MCF 10A (cell line): ENCODE data around the gene CCDC93. TPM values are rescaled to one million over a fixed set of nuclear protein-coding genes. Genes with fewer than 3 reads are reported as not detected.

Experiments used
- BruUV-seq: library from RNA; stranded (reverse); fragments of 400-500 nt; replicated peaks from 2 replicates; lab custom pipeline; 2021; lab: Mats Ljungman, UMichigan
- CTCF ChIA-PET: fragments of 300-600 bp; sonication (Branson Sonifier 250); formaldehyde crosslinking; extraction: SDS; loops from one replicate; lab custom pipeline; 2021; ENCODE audit warnings: antibody characterized with exemption, inconsistent platforms; lab: Yijun Ruan, JAX
- POLR2A ChIA-PET: fragments of 300-600, 350-650 bp; sonication (Branson Sonifier 250); formaldehyde crosslinking; extraction: SDS; loops from one replicate; lab custom pipeline; 2020; ENCODE audit warnings: antibody characterized with exemption, inconsistent platforms; lab: Yijun Ruan, JAX
- DNase-seq: peaks from one replicate; pipeline ENCODE4 v3.0.0-alpha.2; 2018; ENCODE audit not compliant: unreplicated experiment
- H3K27ac Mint-ChIP-seq: one replicate; pipeline ENCODE4 v1.8.0; 2022; ENCODE audit warnings: mild to moderate bottlenecking, low read depth, mixed read lengths; ENCODE audit not compliant: unreplicated experiment
- H3K27me3 Mint-ChIP-seq: one replicate; pipeline ENCODE4 v1.8.0; 2022; ENCODE audit warnings: mixed read lengths; ENCODE audit not compliant: insufficient read depth, unreplicated experiment
- H3K36me3 Mint-ChIP-seq: one replicate; pipeline ENCODE4 v1.8.0; 2022; ENCODE audit warnings: mild to moderate bottlenecking, moderate library complexity, mixed read lengths; ENCODE audit not compliant: insufficient read depth, unreplicated experiment
- H3K4me1 Mint-ChIP-seq: one replicate; pipeline ENCODE4 v1.8.0; 2022; ENCODE audit warnings: mixed read lengths; ENCODE audit not compliant: insufficient read depth, unreplicated experiment
- H3K4me3 Mint-ChIP-seq: one replicate; pipeline ENCODE4 v1.8.0; 2022; ENCODE audit warnings: mild to moderate bottlenecking, moderate library complexity, mixed read lengths; ENCODE audit not compliant: unreplicated experiment
- H3K9me3 Mint-ChIP-seq: one replicate; pipeline ENCODE4 v1.8.0; 2022; ENCODE audit warnings: mixed read lengths; ENCODE audit not compliant: unreplicated experiment
- CTCF ChIP-seq: fragments of 200-600 bp; IDR thresholded peaks from one replicate; pipeline ENCODE4 v1.8.0; 2022; ENCODE audit warnings: antibody characterized with exemption, mild to moderate bottlenecking; ENCODE audit not compliant: unreplicated experiment
- intact Hi-C: fragments of 100-400 bp; cut with micrococcal nuclease; formaldehyde crosslinking; loops from 2 replicates; pipeline ENCODE4 v1.14.1; 2022
- total RNA-seq: library from RNA; stranded (reverse); gene quantifications from 2 replicates; pipeline ENCODE4 v1.2.3, GENCODE V29; 2022

The CCDC93 gene
- total RNA-seq, 1 experiment from 2014 or later, result 37.8 TPM

- Mint-ChIP-seq H3K9me3 (peaks cover 11% of the 10 kb centered on the region), H3K4me1 (no peaks in the 10 kb centered on the region), H3K36me3 (no peaks in the 10 kb centered on the region), H3K27me3 (peaks cover 67% of the 10 kb centered on the region), H3K4me3 (no peak overlapping the region), H3K27ac (no peak overlapping the region)
- intact Hi-C loops, result no loop called here
- no peak for DNase-seq
- BruUV-seq, result no TSS peak
- ChIA-PET POLR2A (no interaction called here), CTCF (interaction anchor here (1.0 to 14.4 kb wide), 3 partner anchors 8 to 824 kb away, joined by 3 to 164 read pairs (median 10); no protein-coding TSS in a partner anchor)
- no peak for TF ChIP-seq CTCF
Measured at GRCh38 chr2:118040891-118041290, 27.0 kb upstream of the CCDC93 start.

- Mint-ChIP-seq H3K27me3 (peaks cover 70% of the 10 kb centered on the region), H3K9me3 (peaks cover 9% of the 10 kb centered on the region), H3K4me1 (no peaks in the 10 kb centered on the region), H3K36me3 (no peaks in the 10 kb centered on the region), H3K27ac (no peak overlapping the region), H3K4me3 (no peak overlapping the region)
- intact Hi-C loops, result loop anchor here (1.0 to 2.0 kb wide), 2 partner anchors 29 to 832 kb away; no protein-coding TSS in a partner anchor
- peak; percentile 46 for TF ChIP-seq CTCF
- DNase-seq, result peak; percentile 60
- BruUV-seq, result no TSS peak
- POLR2A ChIA-PET, result interaction anchor here (0.7 to 2.3 kb wide), 3 partner anchors 18 to 705 kb away, joined by 3 to 10 read pairs (median 3); partner anchors contain the start of gene CCDC93
- CTCF ChIA-PET, result interaction anchor here (0.6 to 3.6 kb wide), 34 partner anchors 9 to 1180 kb away, joined by 3 to 74 read pairs (median 4); partner anchors contain the start of gene CCDC93
Measured at GRCh38 chr2:118032169-118033013, 18.5 kb upstream of the CCDC93 start.

GRCh38 chr2:118031566-118031965 is 17.7 kb upstream of the CCDC93 start:
- Mint-ChIP-seq H3K4me3 (no peak overlapping the region), H3K36me3 (no peaks in the 10 kb centered on the region), H3K4me1 (no peaks in the 10 kb centered on the region), H3K27ac (no peak overlapping the region), H3K9me3 (peaks cover 9% of the 10 kb centered on the region), H3K27me3 (peaks cover 64% of the 10 kb centered on the region)
- BruUV-seq, result no TSS peak
- intact Hi-C loops, result no loop called here
- TF ChIP-seq CTCF, result no peak
- CTCF ChIA-PET, result interaction anchor here (0.6 to 3.6 kb wide), 11 partner anchors 9 to 834 kb away, joined by 3 to 74 read pairs (median 10); partner anchors contain the start of gene CCDC93
- POLR2A ChIA-PET, result no interaction called here
- DNase-seq, result no peak

- intact Hi-C loops, result no loop called here
- CTCF ChIA-PET, result interaction anchor here (0.7 to 3.3 kb wide), 5 partner anchors 9 to 704 kb away, joined by 3 to 17 read pairs (median 8); no protein-coding TSS in a partner anchor
- no peak for DNase-seq
- no peak overlapping the region for H3K4me3 Mint-ChIP-seq
- BruUV-seq, result no TSS peak
- POLR2A ChIA-PET, result no interaction called here
- peaks cover 48% of the 10 kb centered on the region for H3K27me3 Mint-ChIP-seq
- H3K9me3 Mint-ChIP-seq, result no peaks in the 10 kb centered on the region
- no peaks in the 10 kb centered on the region for H3K4me1 Mint-ChIP-seq
- no peaks in the 10 kb centered on the region for H3K36me3 Mint-ChIP-seq
- no peak for TF ChIP-seq CTCF
- no peak overlapping the region for H3K27ac Mint-ChIP-seq
Measured at GRCh38 chr2:118029025-118029424, 15.2 kb upstream of the CCDC93 start.
